Heart left ventricle (tissue), 13 donors: ENCODE results near the gene AP5B1.

Experiments used
- CTCF ChIP-seq, 12 donors: fragments of 200-600 bp; sonication (generic) in 4 of 12; IDR thresholded peaks; one replicate each; pipeline versions ENCODE4 v1.5.0 to v1.8.0; 2018 to 2022; ENCODE audit warnings: antibody characterized with exemption in 12 of 12, mild to moderate bottlenecking in 5 of 12
- POLR2A ChIP-seq, 2 donors: fragments of 450-650 bp; IDR thresholded peaks; one replicate each; pipeline ENCODE4 v1.6.1; 2017; ENCODE audit warnings: antibody characterized with exemption in 2 of 2, mild to moderate bottlenecking in 2 of 2, moderate library complexity in 2 of 2
- donor health status: ischemic (EF 13 %, LVEDD 7.1; RV severe dilation, severe dysfunction).
- donor health status: DM: no; HTN: yes; CAD: no.
- donor health status: DM: no; HTN: no; CAD: no.
- donor health status: ischemic (EF 25% LVEDD 6.9; RV normal size, moderate dysfunction).
- donor health status: ischemic (EF 25% LVEDD 5.7; RV mildly dilated, moderate dysfunction).
- donor health status: ischemic (EF 35%, LVEDD 5.7; RV mildly dilated, moderate dysfunction).
- donor health status: nonischemic (EF 11% LVEDD 7.7; RV severe dilation, severe dysfunction).
- donor health status: DM: yes; HTN: yes; CAD: no.
- donor health status: PGD.
- donor health status: ischemic (EF 29% LVEDD 5.4; RV normal size, mild dysfunction).
- donor health status: nonischemic (EF 23%, LVEDD 6.1; RV moderate dilation, normal function).

- TF ChIP-seq CTCF (IDR thresholded peaks at IDR 0.05) (no peak), POLR2A (IDR thresholded peaks at IDR 0.05) (no peak)
These were observed 3.5 kb downstream of the AP5B1 start for GRCh38 chr11:65777241-65777640.
